GM12878 (cell line): ENCODE data around the gene NUP210L.

Experiments used
- CEBPB ChIP-seq, 2 experiments: fragments of 150-350 bp in 1 of 2; IDR thresholded peaks; 2 replicates each; pipeline ENCODE4 v1.6.1; 2012 to 2014; ENCODE audit warnings: low read depth in 2 of 2, low read length in 2 of 2, borderline replicate concordance in 1 of 2, inconsistent platforms in 1 of 2
- GABPA ChIP-seq: IDR thresholded peaks from 2 replicates; pipeline ENCODE4 v1.6.1; 2014; ENCODE audit warnings: antibody characterized with exemption, low read depth, mild to moderate bottlenecking, inconsistent platforms
- RCOR1 ChIP-seq: conservative IDR thresholded peaks from 2 replicates; pipeline ENCODE4 v1.6.1; 2012; ENCODE audit warnings: low read depth, low read length, improper control_type of control experiment
- RFX5 ChIP-seq: IDR thresholded peaks from 2 replicates; pipeline ENCODE4 v1.6.1; 2011; ENCODE audit warnings: low read depth, low read length, improper control_type of control experiment
- TF ChIP-seq, protein P1 (sequence below), 3 experiments: IDR thresholded peaks in 2 of 3; conservative IDR thresholded peaks in 1 of 3; 2 replicates each; pipeline ENCODE4 v1.5.1; 2011; ENCODE audit warnings: low read depth in 3 of 3, low read length in 3 of 3, mild to moderate bottlenecking in 3 of 3, control low read depth in 2 of 3, moderate library complexity in 2 of 3, inconsistent platforms in 1 of 3, mixed read lengths in 1 of 3; ENCODE audit not compliant: control insufficient read depth in 2 of 3, insufficient read depth in 1 of 3; ENCODE audit errors: extremely low read depth in 1 of 3
- TF ChIP-seq, protein P2 (sequence below): IDR thresholded peaks from 2 replicates; pipeline ENCODE4 v1.6.1; 2011; ENCODE audit warnings: mild to moderate bottlenecking, low read depth, low read length, moderate library complexity; ENCODE audit not compliant: insufficient replicate concordance
- TF ChIP-seq, protein P3 (sequence below): IDR thresholded peaks from 2 replicates; pipeline ENCODE4 v1.6.1; 2012; ENCODE audit warnings: low read length, inconsistent platforms

DNA sequence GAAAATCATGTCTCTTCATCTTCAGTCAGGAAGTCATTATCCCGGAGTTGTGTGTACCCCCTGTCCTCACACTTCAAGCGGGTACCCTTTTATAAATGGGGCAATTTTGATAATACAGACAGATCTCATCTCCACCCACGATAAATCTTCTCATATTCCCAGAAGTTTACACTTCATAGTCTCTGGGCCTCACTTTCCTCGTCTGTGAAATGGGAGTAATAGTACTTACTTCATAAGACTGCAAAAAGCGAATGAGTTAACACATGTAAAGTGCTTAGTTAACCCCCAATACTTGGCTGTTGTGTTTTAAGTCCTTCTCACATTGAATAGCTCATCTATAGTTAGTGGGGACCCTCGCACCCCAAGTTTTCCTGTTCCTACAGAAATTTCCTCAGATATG lies 820 bp downstream of the NUP210L start:
- TF ChIP-seq, protein P1, sequence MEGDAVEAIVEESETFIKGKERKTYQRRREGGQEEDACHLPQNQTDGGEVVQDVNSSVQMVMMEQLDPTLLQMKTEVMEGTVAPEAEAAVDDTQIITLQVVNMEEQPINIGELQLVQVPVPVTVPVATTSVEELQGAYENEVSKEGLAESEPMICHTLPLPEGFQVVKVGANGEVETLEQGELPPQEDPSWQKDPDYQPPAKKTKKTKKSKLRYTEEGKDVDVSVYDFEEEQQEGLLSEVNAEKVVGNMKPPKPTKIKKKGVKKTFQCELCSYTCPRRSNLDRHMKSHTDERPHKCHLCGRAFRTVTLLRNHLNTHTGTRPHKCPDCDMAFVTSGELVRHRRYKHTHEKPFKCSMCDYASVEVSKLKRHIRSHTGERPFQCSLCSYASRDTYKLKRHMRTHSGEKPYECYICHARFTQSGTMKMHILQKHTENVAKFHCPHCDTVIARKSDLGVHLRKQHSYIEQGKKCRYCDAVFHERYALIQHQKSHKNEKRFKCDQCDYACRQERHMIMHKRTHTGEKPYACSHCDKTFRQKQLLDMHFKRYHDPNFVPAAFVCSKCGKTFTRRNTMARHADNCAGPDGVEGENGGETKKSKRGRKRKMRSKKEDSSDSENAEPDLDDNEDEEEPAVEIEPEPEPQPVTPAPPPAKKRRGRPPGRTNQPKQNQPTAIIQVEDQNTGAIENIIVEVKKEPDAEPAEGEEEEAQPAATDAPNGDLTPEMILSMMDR (IDR thresholded peaks at IDR 0.05 in 2 of 3, conservative IDR thresholded peaks at IDR 0.05 in 1 of 3; ENCODE audit: control insufficient read depth in 2 of 3, extremely low read depth in 1 of 3, insufficient read depth in 1 of 3, low read depth in 3 of 3, low read length in 3 of 3) = no peak
- TF ChIP-seq RCOR1 (no peak), CEBPB (IDR thresholded peaks at IDR 0.05; ENCODE audit: borderline replicate concordance in 1 of 2, low read depth in 2 of 2, low read length in 2 of 2) (no peak), GABPA (no peak), RFX5 (no peak)
- TF ChIP-seq, protein P2, sequence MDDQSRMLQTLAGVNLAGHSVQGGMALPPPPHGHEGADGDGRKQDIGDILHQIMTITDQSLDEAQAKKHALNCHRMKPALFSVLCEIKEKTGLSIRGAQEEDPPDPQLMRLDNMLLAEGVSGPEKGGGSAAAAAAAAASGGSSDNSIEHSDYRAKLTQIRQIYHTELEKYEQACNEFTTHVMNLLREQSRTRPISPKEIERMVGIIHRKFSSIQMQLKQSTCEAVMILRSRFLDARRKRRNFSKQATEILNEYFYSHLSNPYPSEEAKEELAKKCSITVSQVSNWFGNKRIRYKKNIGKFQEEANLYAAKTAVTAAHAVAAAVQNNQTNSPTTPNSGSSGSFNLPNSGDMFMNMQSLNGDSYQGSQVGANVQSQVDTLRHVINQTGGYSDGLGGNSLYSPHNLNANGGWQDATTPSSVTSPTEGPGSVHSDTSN = no peak
- TF ChIP-seq, protein P3, sequence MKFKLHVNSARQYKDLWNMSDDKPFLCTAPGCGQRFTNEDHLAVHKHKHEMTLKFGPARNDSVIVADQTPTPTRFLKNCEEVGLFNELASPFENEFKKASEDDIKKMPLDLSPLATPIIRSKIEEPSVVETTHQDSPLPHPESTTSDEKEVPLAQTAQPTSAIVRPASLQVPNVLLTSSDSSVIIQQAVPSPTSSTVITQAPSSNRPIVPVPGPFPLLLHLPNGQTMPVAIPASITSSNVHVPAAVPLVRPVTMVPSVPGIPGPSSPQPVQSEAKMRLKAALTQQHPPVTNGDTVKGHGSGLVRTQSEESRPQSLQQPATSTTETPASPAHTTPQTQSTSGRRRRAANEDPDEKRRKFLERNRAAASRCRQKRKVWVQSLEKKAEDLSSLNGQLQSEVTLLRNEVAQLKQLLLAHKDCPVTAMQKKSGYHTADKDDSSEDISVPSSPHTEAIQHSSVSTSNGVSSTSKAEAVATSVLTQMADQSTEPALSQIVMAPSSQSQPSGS = no peak
